Spleen (tissue), 7 donors: Measurements from ENCODE around the gene CACNA2D1.

ENCODE experiments used
- CTCF ChIP-seq, 11 experiments: fragments of 200-600 bp in 7 of 11; fragments of 450-650 bp in 4 of 11; sonication (generic) in 4 of 11; IDR thresholded peaks in 8 of 11; conservative IDR thresholded peaks in 3 of 11; 1 replicate in 7 of 11; 2 replicates in 4 of 11; pipeline versions ENCODE4 v1.4.0 to v1.8.0; 2016 to 2021; ENCODE audit warnings: antibody characterized with exemption in 11 of 11, inconsistent platforms in 4 of 11, mild to moderate bottlenecking in 1 of 11
- POLR2A ChIP-seq, 3 donors: fragments of 450-650 bp; IDR thresholded peaks; one replicate each; pipeline ENCODE4 v1.5.1; 2017; ENCODE audit warnings: antibody characterized with exemption in 3 of 3, mild to moderate bottlenecking in 1 of 3
- POLR2AphosphoS5 ChIP-seq, 3 donors: sonication (generic); formaldehyde crosslinking; IDR thresholded peaks; one replicate each; pipeline ENCODE4 v1.5.1; 2017; ENCODE audit warnings: antibody characterized with exemption in 3 of 3
- donor health status: DM: no; HTN: no; CAD: no; lungs with moderate emphysema.
- donor health status: DM: no; HTN: no; CAD: no.
- donor health status: DM: no; HTN: no; CAD: no.

- TF ChIP-seq CTCF (IDR thresholded peaks at IDR 0.05 in 8 of 11, conservative IDR thresholded peaks at IDR 0.05 in 3 of 11) (no peak), POLR2A (IDR thresholded peaks at IDR 0.05) (no peak), POLR2AphosphoS5 (IDR thresholded peaks at IDR 0.05) (no peak)
Measured at GRCh38 chr7:82467020-82467419, 23.4 kb upstream of the CACNA2D1 start.
